ENCODE data around the gene JPH2.
A peak's percentile ranks its signal among the peaks of the same experiment; 100 is the strongest.
"Not testable (repeated sequence)": the region's sequence is repeated elsewhere in the genome, so short reads cannot be mapped to it uniquely, and the experiment has no call there.

Gene JPH2

GRCh38 chr20:44203161-44203560 is 16.2 kb upstream of the JPH2 start:
- Histone ChIP-seq H3K9ac (ENCODE audit: low read depth in 1 of 2, low read length in 2 of 2) (no peak overlapping the region), H3K27me3 (ENCODE audit: control insufficient read depth in 2 of 2, insufficient read depth in 2 of 2, low read length in 2 of 2) (no peaks in the 10 kb centered on the region), H3K36me3 (ENCODE audit: control insufficient read depth in 2 of 2, insufficient read depth in 2 of 2, low read length in 2 of 2) (peaks cover 50 to 51% of the 10 kb centered on the region in 2 donors), H3K4me1 (ENCODE audit: control insufficient read depth in 2 of 2, insufficient read depth in 2 of 2, low read length in 2 of 2) (peaks cover 3 to 4% of the 10 kb centered on the region in 2 donors), H3K27ac (ENCODE audit: low read depth in 2 of 2, low read length in 2 of 2) (no peak overlapping the region), H3K4me3 (ENCODE audit: low read length in 2 of 2) (no peak overlapping the region), H3K9me3 (ENCODE audit: control insufficient read depth in 2 of 2, low read length in 2 of 2) (no peaks in the 10 kb centered on the region)

DNA sequence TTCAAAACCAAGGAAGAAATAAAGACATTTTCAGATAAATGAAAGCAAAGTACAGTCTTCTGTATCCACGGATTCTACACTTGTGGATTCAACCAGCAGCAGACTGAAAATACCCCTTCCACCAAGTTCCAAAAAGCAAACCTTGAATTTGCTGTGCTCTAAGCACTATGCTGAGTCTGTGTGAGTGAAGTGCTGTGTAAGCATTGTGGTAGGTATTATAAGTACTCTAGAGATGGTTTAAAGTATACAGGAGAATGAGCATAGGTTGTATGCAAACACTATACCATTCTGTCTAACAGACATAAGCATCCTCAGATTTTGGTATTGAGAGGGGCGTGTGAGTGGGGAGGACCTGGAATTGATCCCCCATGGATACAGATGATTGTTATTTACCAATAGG is 14.0 kb upstream of the JPH2 start:
- no peaks in the 10 kb centered on the region for H3K9me3 ChIP-seq (ENCODE audit: control insufficient read depth in 2 of 2, low read length in 2 of 2)
- peaks cover 63% of the 10 kb centered on the region in 2 donors for H3K36me3 ChIP-seq (ENCODE audit: control insufficient read depth in 2 of 2, insufficient read depth in 2 of 2, low read length in 2 of 2)
- H3K4me1 ChIP-seq (ENCODE audit: control insufficient read depth in 2 of 2, insufficient read depth in 2 of 2, low read length in 2 of 2), result peaks cover 0 to 3% of the 10 kb centered on the region in 2 donors
- H3K27me3 ChIP-seq (ENCODE audit: control insufficient read depth in 2 of 2, insufficient read depth in 2 of 2, low read length in 2 of 2), result no peaks in the 10 kb centered on the region
- no peak overlapping the region for H3K9ac ChIP-seq (ENCODE audit: low read depth in 1 of 2, low read length in 2 of 2)
- H3K4me3 ChIP-seq (ENCODE audit: low read length in 2 of 2), result no peak overlapping the region
- H3K27ac ChIP-seq (ENCODE audit: low read depth in 2 of 2, low read length in 2 of 2), result no peak overlapping the region

DNA sequence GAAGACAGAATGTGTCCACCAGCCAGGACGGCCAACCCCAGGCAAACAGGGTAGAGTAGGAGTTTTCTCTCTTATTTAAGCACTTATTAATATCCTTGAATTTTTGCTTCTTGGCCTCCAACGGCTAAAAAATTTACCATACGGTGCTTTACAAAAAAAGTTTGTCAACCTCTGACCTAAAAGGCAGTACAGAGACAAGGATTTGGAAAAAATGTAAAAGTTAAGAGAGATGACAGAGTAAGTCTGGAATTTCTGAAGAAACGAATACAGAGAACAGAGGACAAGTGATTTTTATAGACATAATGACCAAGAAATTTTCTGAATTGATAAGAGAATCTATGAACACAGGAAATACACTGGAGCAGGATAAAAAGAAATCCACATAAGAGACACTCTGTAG is 13.4 kb upstream of the JPH2 start:
- H3K4me3 ChIP-seq (ENCODE audit: low read length in 2 of 2), result no peak overlapping the region
- H3K27ac ChIP-seq (ENCODE audit: low read depth in 2 of 2, low read length in 2 of 2), result no peak overlapping the region
- no peak overlapping the region for H3K9ac ChIP-seq (ENCODE audit: low read depth in 1 of 2, low read length in 2 of 2)
- no peaks in the 10 kb centered on the region for H3K27me3 ChIP-seq (ENCODE audit: control insufficient read depth in 2 of 2, insufficient read depth in 2 of 2, low read length in 2 of 2)
- H3K9me3 ChIP-seq (ENCODE audit: control insufficient read depth in 2 of 2, low read length in 2 of 2), result no peaks in the 10 kb centered on the region
- peaks cover 59 to 63% of the 10 kb centered on the region in 2 donors for H3K36me3 ChIP-seq (ENCODE audit: control insufficient read depth in 2 of 2, insufficient read depth in 2 of 2, low read length in 2 of 2)
- H3K4me1 ChIP-seq (ENCODE audit: control insufficient read depth in 2 of 2, insufficient read depth in 2 of 2, low read length in 2 of 2), result peaks cover 0 to 3% of the 10 kb centered on the region in 2 donors

GRCh38 chr20:44199877-44200276 is 12.9 kb upstream of the JPH2 start:
- Histone ChIP-seq H3K27me3 (ENCODE audit: control insufficient read depth in 2 of 2, insufficient read depth in 2 of 2, low read length in 2 of 2) (no peaks in the 10 kb centered on the region), H3K9me3 (ENCODE audit: control insufficient read depth in 2 of 2, low read length in 2 of 2) (no peaks in the 10 kb centered on the region), H3K27ac (ENCODE audit: low read depth in 2 of 2, low read length in 2 of 2) (no peak overlapping the region), H3K9ac (ENCODE audit: low read depth in 1 of 2, low read length in 2 of 2) (no peak overlapping the region), H3K36me3 (ENCODE audit: control insufficient read depth in 2 of 2, insufficient read depth in 2 of 2, low read length in 2 of 2) (peaks cover 57 to 63% of the 10 kb centered on the region in 2 donors), H3K4me3 (ENCODE audit: low read length in 2 of 2) (no peak overlapping the region), H3K4me1 (ENCODE audit: control insufficient read depth in 2 of 2, insufficient read depth in 2 of 2, low read length in 2 of 2) (peaks cover 0 to 3% of the 10 kb centered on the region in 2 donors)

DNA sequence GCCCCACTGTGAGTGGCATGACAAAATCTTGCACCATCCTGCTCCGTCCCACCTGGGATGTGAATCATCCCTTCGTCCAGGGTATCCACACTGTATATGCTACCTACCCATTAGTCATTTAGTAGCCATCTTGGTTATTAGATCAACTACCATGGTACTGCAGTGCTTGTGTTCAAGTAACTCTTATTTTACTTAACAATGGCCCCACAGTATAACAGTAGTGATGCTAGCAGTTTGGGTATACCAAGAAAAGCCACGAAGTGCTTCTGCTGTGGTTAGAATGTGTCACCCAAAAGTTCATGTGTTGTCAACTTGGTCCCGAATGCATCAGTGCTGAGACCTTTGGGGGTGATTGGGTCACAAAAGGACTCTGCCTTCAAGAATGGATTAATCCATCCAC is 11.9 kb upstream of the JPH2 start:
- Histone ChIP-seq H3K27me3 (ENCODE audit: control insufficient read depth in 2 of 2, insufficient read depth in 2 of 2, low read length in 2 of 2) (no peaks in the 10 kb centered on the region), H3K9ac (ENCODE audit: low read depth in 1 of 2, low read length in 2 of 2) (no peak overlapping the region), H3K4me1 (ENCODE audit: control insufficient read depth in 2 of 2, insufficient read depth in 2 of 2, low read length in 2 of 2) (no peaks in the 10 kb centered on the region), H3K9me3 (ENCODE audit: control insufficient read depth in 2 of 2, low read length in 2 of 2) (no peaks in the 10 kb centered on the region), H3K27ac (ENCODE audit: low read depth in 2 of 2, low read length in 2 of 2) (no peak overlapping the region), H3K4me3 (ENCODE audit: low read length in 2 of 2) (no peak overlapping the region), H3K36me3 (ENCODE audit: control insufficient read depth in 2 of 2, insufficient read depth in 2 of 2, low read length in 2 of 2) (peaks cover 51 to 58% of the 10 kb centered on the region in 2 donors)

DNA sequence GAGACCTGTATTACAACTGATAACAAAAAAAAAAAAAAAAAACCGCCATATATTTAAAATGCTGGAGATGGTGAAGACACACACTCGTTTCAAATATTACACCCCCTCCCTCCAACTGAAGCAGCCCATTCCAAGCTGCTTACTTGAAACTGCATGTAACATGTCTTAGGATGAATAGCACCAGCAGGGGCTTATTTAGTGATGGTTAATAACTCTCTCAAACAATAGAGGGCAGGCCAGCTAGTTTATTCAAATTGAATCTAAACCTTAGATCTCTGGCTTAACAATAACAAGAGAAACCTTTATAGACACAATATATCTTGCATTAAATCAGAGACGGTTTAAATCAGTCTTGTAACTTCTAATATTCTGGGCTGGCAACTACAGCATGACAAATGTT is 9.3 kb upstream of the JPH2 start:
- H3K36me3 ChIP-seq (ENCODE audit: control insufficient read depth in 2 of 2, insufficient read depth in 2 of 2, low read length in 2 of 2), result peaks cover 42 to 44% of the 10 kb centered on the region in 2 donors
- H3K27me3 ChIP-seq (ENCODE audit: control insufficient read depth in 2 of 2, insufficient read depth in 2 of 2, low read length in 2 of 2), result no peaks in the 10 kb centered on the region
- H3K27ac ChIP-seq (ENCODE audit: low read depth in 2 of 2, low read length in 2 of 2), result no peak overlapping the region
- H3K4me1 ChIP-seq (ENCODE audit: control insufficient read depth in 2 of 2, insufficient read depth in 2 of 2, low read length in 2 of 2), result no peaks in the 10 kb centered on the region
- no peak overlapping the region for H3K4me3 ChIP-seq (ENCODE audit: low read length in 2 of 2)
- no peaks in the 10 kb centered on the region for H3K9me3 ChIP-seq (ENCODE audit: control insufficient read depth in 2 of 2, low read length in 2 of 2)
- no peak overlapping the region for H3K9ac ChIP-seq (ENCODE audit: low read depth in 1 of 2, low read length in 2 of 2)

DNA sequence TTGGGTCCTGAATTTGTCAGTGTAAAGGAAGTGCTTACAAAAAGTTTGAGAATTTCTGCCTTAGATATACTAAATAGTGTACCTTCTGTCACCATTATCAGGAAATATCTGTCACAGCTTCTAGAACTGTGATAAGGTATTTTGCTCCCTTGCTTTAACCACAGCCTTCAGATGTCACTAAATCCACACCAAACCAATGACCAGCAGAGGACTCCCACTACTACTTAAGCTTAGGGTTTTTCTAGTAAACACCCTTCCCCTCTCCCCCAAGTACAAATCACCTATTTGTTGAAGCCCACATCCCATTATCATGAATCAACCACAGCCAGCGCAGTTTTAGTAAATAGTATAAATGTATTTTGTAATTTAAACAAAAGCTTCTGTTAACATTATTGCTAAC is 8.6 kb upstream of the JPH2 start:
- Histone ChIP-seq H3K36me3 (ENCODE audit: control insufficient read depth in 2 of 2, insufficient read depth in 2 of 2, low read length in 2 of 2) (peaks cover 36 to 38% of the 10 kb centered on the region in 2 donors), H3K9ac (ENCODE audit: low read depth in 1 of 2, low read length in 2 of 2) (no peak overlapping the region), H3K27ac (ENCODE audit: low read depth in 2 of 2, low read length in 2 of 2) (no peak overlapping the region), H3K4me1 (ENCODE audit: control insufficient read depth in 2 of 2, insufficient read depth in 2 of 2, low read length in 2 of 2) (no peaks in the 10 kb centered on the region), H3K9me3 (ENCODE audit: control insufficient read depth in 2 of 2, low read length in 2 of 2) (no peaks in the 10 kb centered on the region), H3K4me3 (ENCODE audit: low read length in 2 of 2) (no peak overlapping the region), H3K27me3 (ENCODE audit: control insufficient read depth in 2 of 2, insufficient read depth in 2 of 2, low read length in 2 of 2) (no peaks in the 10 kb centered on the region)

DNA sequence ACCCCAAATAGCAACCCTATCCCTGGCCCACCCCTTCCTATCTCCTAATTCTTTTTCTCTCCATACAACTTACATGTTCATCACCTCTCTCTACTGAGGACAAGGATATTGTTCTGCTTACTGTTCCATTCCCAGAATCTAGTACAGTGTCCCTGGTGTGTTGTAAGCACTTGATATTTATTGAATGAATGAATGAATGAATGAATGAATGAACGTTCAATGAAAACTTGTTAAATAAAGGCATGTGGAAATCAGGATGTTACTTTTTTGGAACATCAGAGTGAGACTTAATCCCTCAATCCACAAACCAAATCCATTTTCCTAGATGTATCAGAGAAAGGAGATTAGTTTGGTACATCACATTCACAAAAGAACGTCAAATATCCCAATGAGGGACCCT is 6.8 kb upstream of the JPH2 start:
- Histone ChIP-seq H3K36me3 (ENCODE audit: control insufficient read depth in 2 of 2, insufficient read depth in 2 of 2, low read length in 2 of 2) (peaks cover 18 to 21% of the 10 kb centered on the region in 2 donors), H3K4me3 (ENCODE audit: low read length in 2 of 2) (no peak overlapping the region), H3K27me3 (ENCODE audit: control insufficient read depth in 2 of 2, insufficient read depth in 2 of 2, low read length in 2 of 2) (no peaks in the 10 kb centered on the region), H3K9ac (ENCODE audit: low read depth in 1 of 2, low read length in 2 of 2) (no peak overlapping the region), H3K27ac (ENCODE audit: low read depth in 2 of 2, low read length in 2 of 2) (no peak overlapping the region), H3K4me1 (ENCODE audit: control insufficient read depth in 2 of 2, insufficient read depth in 2 of 2, low read length in 2 of 2) (no peaks in the 10 kb centered on the region), H3K9me3 (ENCODE audit: control insufficient read depth in 2 of 2, low read length in 2 of 2) (no peaks in the 10 kb centered on the region)

DNA sequence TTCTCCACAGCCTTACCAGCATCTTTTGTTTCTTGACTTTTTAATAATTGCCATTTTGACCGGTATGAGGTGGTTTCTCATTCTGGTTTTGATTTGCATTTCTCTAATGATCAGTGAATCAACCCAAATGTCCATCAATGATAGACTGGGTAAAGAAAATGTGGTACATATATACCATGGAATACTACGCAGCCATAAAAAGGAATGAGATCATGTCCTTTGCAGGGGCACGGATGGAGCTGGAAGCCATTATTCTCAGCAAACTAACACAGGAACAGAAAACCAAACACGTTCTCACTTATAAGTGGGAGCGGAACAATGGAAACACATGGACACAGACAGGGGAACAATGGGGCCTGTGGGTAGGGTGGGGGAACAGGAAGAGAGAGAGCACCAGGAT is 4.7 kb upstream of the JPH2 start:
- not testable (repeated sequence) for H3K9ac ChIP-seq (ENCODE audit: low read depth in 1 of 2, low read length in 2 of 2); H3K4me1 ChIP-seq (ENCODE audit: control insufficient read depth in 2 of 2, insufficient read depth in 2 of 2, low read length in 2 of 2); H3K27ac ChIP-seq (ENCODE audit: low read depth in 2 of 2, low read length in 2 of 2); H3K27me3 ChIP-seq (ENCODE audit: control insufficient read depth in 2 of 2, insufficient read depth in 2 of 2, low read length in 2 of 2); H3K4me3 ChIP-seq (ENCODE audit: low read length in 2 of 2); H3K9me3 ChIP-seq (ENCODE audit: control insufficient read depth in 2 of 2, low read length in 2 of 2); H3K36me3 ChIP-seq (ENCODE audit: control insufficient read depth in 2 of 2, insufficient read depth in 2 of 2, low read length in 2 of 2)

DNA sequence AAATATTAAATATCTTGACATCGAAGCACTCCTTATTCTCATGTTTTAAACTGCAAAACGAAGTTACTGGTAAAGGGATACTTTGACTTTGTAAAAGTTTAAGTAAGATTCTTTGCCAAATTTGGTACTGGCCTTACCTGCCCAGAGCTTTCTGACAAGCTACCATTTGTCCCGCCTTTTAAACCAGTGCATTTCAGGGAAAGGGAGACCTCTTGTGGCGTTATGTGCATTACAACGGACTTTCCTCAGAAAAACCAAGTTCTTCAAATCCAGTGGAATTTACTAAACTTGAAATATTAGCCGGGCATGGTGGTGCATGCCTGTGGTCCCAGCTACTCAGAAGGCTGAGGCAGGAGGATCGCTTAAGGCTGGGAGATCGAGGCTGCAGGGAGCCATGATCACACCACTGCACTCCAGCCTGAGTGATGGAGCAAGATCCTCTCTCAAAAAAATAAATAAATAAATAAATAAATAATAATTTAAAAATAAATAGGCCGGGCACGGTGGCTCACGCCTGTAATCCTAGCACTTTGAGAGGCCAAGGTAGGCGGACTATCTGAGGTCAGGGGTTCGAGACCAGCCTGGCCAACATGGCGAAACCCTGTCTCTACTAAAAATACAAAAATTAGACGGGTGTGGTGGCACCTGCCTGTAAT is 3.3 kb upstream of the JPH2 start:
- not testable (repeated sequence) for H3K4me3 ChIP-seq (ENCODE audit: low read length in 2 of 2); H3K36me3 ChIP-seq (ENCODE audit: control insufficient read depth in 2 of 2, insufficient read depth in 2 of 2, low read length in 2 of 2); H3K27ac ChIP-seq (ENCODE audit: low read depth in 2 of 2, low read length in 2 of 2); H3K27me3 ChIP-seq (ENCODE audit: control insufficient read depth in 2 of 2, insufficient read depth in 2 of 2, low read length in 2 of 2); H3K9ac ChIP-seq (ENCODE audit: low read depth in 1 of 2, low read length in 2 of 2); H3K9me3 ChIP-seq (ENCODE audit: control insufficient read depth in 2 of 2, low read length in 2 of 2)
- H3K4me1 ChIP-seq (ENCODE audit: control insufficient read depth in 2 of 2, insufficient read depth in 2 of 2, low read length in 2 of 2), result peaks cover 4 to 10% of the 10 kb centered on the region in 2 donors

- Histone ChIP-seq H3K27me3 (ENCODE audit: control insufficient read depth in 2 of 2, insufficient read depth in 2 of 2, low read length in 2 of 2) (peaks cover 0 to 2% of the 10 kb centered on the region in 2 donors), H3K36me3 (ENCODE audit: control insufficient read depth in 2 of 2, insufficient read depth in 2 of 2, low read length in 2 of 2) (no peaks in the 10 kb centered on the region), H3K9ac (ENCODE audit: low read depth in 1 of 2, low read length in 2 of 2) (no peak overlapping the region), H3K4me1 (ENCODE audit: control insufficient read depth in 2 of 2, insufficient read depth in 2 of 2, low read length in 2 of 2) (peaks cover 4 to 10% of the 10 kb centered on the region in 2 donors), H3K9me3 (ENCODE audit: control insufficient read depth in 2 of 2, low read length in 2 of 2) (no peaks in the 10 kb centered on the region), H3K27ac (ENCODE audit: low read depth in 2 of 2, low read length in 2 of 2) (peak overlapping the region in 1 of 2 donors; percentile 7), H3K4me3 (ENCODE audit: low read length in 2 of 2) (no peak overlapping the region)
Measured at GRCh38 chr20:44188752-44189151, 1.8 kb upstream of the JPH2 start.

Data from mucosa of rectum (tissue), 2 donors.